Osteoblast (primary cell): Measurements from ENCODE around the gene OSGEPL1. TPM values are rescaled to one million over a fixed set of nuclear protein-coding genes. Genes with fewer than 3 reads are reported as not detected.

Source experiments
- DNase-seq: peaks from one replicate; pipeline ENCODE4 v3.0.0; 2011; ENCODE audit warnings: low spot score, mixed read lengths; ENCODE audit not compliant: insufficient read length; ENCODE audit errors: missing footprints
- H2AFZ ChIP-seq: 2 replicates; pipeline ENCODE4 v1.6.0; 2011; ENCODE audit warnings: mild to moderate bottlenecking, low read length
- H3K27ac ChIP-seq: 2 replicates; pipeline ENCODE4 v1.5.1; 2011; ENCODE audit warnings: mild to moderate bottlenecking, low read depth, low read length, moderate library complexity
- H3K27me3 ChIP-seq: 2 replicates; pipeline ENCODE4 v1.6.0; 2012; ENCODE audit warnings: mild to moderate bottlenecking, control low read depth, inconsistent platforms, low read length, moderate library complexity; ENCODE audit not compliant: insufficient read depth
- H3K36me3 ChIP-seq: 2 replicates; pipeline ENCODE4 v1.5.1; 2011; ENCODE audit warnings: mild to moderate bottlenecking, low read length, control low read depth, moderate library complexity; ENCODE audit not compliant: insufficient read depth
- H3K4me1 ChIP-seq: 2 replicates; pipeline ENCODE4 v1.5.1; 2011; ENCODE audit warnings: mild to moderate bottlenecking, low read length, control low read depth, moderate library complexity; ENCODE audit not compliant: insufficient read depth
- H3K4me2 ChIP-seq: 2 replicates; pipeline ENCODE4 v1.6.0; 2011; ENCODE audit warnings: mild to moderate bottlenecking, low read length; ENCODE audit not compliant: insufficient read depth
- H3K4me3 ChIP-seq: fragments of 200-600 bp; sonication (generic); 3 replicates; pipeline ENCODE4 v1.5.1; 2012; ENCODE audit warnings: mild to moderate bottlenecking, low read length, inconsistent platforms; ENCODE audit not compliant: insufficient read depth
- H3K79me2 ChIP-seq: 2 replicates; pipeline ENCODE4 v1.6.0; 2012; ENCODE audit warnings: mild to moderate bottlenecking, low read length, control low read depth, inconsistent platforms; ENCODE audit not compliant: insufficient read depth
- H3K9me3 ChIP-seq: 2 replicates; pipeline ENCODE4 v1.5.1; 2011; ENCODE audit warnings: low read depth, low read length, control low read depth
- H4K20me1 ChIP-seq: 2 replicates; pipeline ENCODE4 v1.6.0; 2012; ENCODE audit warnings: mild to moderate bottlenecking, low read length, control low read depth; ENCODE audit not compliant: insufficient read depth
- CTCF ChIP-seq: IDR thresholded peaks from 2 replicates; pipeline ENCODE4 v1.5.1; 2011; ENCODE audit warnings: mild to moderate bottlenecking, low read depth, low read length, moderate library complexity; ENCODE audit errors: extremely low read depth
- total RNA-seq: library from RNA; depleted of rRNA; stranded (reverse); fragments of >200 nt; gene quantifications from 2 replicates; pipeline ENCODE4 v1.2.3, GENCODE V29; 2012

The OSGEPL1 gene
- total RNA-seq, 1 donor, result 7.2 TPM

- Histone ChIP-seq H3K4me2 (no peak overlapping the region), H3K27me3 (no peaks in the 10 kb centered on the region), H3K36me3 (peaks cover 32% of the 10 kb centered on the region), H4K20me1 (no peaks in the 10 kb centered on the region), H3K9me3 (no peaks in the 10 kb centered on the region), H3K27ac (no peak overlapping the region), H3K4me3 (no peak overlapping the region), H3K79me2 (peaks cover 6% of the 10 kb centered on the region), H2AFZ (no peak overlapping the region), H3K4me1 (peaks cover 14% of the 10 kb centered on the region)
- no peak for TF ChIP-seq CTCF
- no peak for DNase-seq
These were observed 36.4 kb upstream of the OSGEPL1 start for GRCh38 chr2:189799030-189799331.

- peak; percentile 63 for TF ChIP-seq CTCF
- peaks cover 6% of the 10 kb centered on the region for H3K79me2 ChIP-seq
- no peaks in the 10 kb centered on the region for H3K27me3 ChIP-seq
- no peaks in the 10 kb centered on the region for H4K20me1 ChIP-seq
- no peak overlapping the region for H3K4me3 ChIP-seq
- DNase-seq, result no peak
- no peaks in the 10 kb centered on the region for H3K9me3 ChIP-seq
- no peak overlapping the region for H3K4me2 ChIP-seq
- H3K27ac ChIP-seq, result no peak overlapping the region
- H3K4me1 ChIP-seq, result peaks cover 14% of the 10 kb centered on the region
- H2AFZ ChIP-seq, result no peak overlapping the region
- peaks cover 36% of the 10 kb centered on the region for H3K36me3 ChIP-seq
These were observed 35.9 kb upstream of the OSGEPL1 start for GRCh38 chr2:189798312-189799029.

GRCh38 chr2:189797902-189798301, 35.3 kb upstream of the OSGEPL1 start:
- no peak for TF ChIP-seq CTCF
- no peaks in the 10 kb centered on the region for H4K20me1 ChIP-seq
- no peak overlapping the region for H3K4me3 ChIP-seq
- no peak overlapping the region for H3K27ac ChIP-seq
- H3K4me1 ChIP-seq, result peaks cover 14% of the 10 kb centered on the region
- no peak for DNase-seq
- no peaks in the 10 kb centered on the region for H3K27me3 ChIP-seq
- H3K36me3 ChIP-seq, result peaks cover 40% of the 10 kb centered on the region
- H2AFZ ChIP-seq, result no peak overlapping the region
- H3K79me2 ChIP-seq, result peaks cover 6% of the 10 kb centered on the region
- no peaks in the 10 kb centered on the region for H3K9me3 ChIP-seq
- no peak overlapping the region for H3K4me2 ChIP-seq

DNA sequence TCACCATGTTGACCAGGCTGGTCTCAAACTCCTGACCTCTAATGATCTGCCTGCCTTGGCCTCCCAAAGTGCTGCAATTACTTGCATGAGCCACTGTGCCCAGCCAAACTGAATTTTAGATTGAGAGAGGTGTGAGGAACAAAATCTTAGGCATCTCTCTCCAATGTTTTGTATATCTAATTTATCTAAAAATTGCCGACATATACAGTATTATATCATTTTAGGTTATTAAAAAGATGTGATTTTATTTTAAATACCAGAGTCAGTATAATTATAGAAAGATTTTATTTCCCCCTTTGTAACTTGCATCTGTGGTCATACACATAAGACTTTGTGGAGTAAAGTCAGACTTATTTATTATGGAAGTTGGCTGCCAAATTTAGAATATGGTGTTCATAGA, 31.7 kb upstream of the OSGEPL1 start:
- H2AFZ ChIP-seq, result no peak overlapping the region
- DNase-seq, result no peak
- no peaks in the 10 kb centered on the region for H3K27me3 ChIP-seq
- peaks cover 24% of the 10 kb centered on the region for H3K79me2 ChIP-seq
- no peak for TF ChIP-seq CTCF
- peaks cover 2% of the 10 kb centered on the region for H3K4me1 ChIP-seq
- H3K36me3 ChIP-seq, result peaks cover 42% of the 10 kb centered on the region
- H3K4me3 ChIP-seq, result no peak overlapping the region
- H3K4me2 ChIP-seq, result no peak overlapping the region
- no peaks in the 10 kb centered on the region for H3K9me3 ChIP-seq
- no peaks in the 10 kb centered on the region for H4K20me1 ChIP-seq
- H3K27ac ChIP-seq, result no peak overlapping the region
